EH (cell line): ENCODE data around the gene BSND.

Experiments
- DNase-seq: peaks from one replicate; pipeline ENCODE4 v3.0.0-alpha.2; 2015; ENCODE audit warnings: low read depth

Gene BSND

GRCh38 chr1:54975356-54976108, 23.2 kb upstream of the BSND start:
- DNase-seq = no peak

- no peak for DNase-seq
These were observed 22.0 kb upstream of the BSND start for GRCh38 chr1:54976747-54977146.

GRCh38 chr1:54977533-54978297, 21.0 kb upstream of the BSND start:
- peak; percentile 23 for DNase-seq

- DNase-seq = no peak
These were observed 20.0 kb upstream of the BSND start for GRCh38 chr1:54978528-54979326.

- peak; percentile 24 for DNase-seq
These were observed 19.3 kb upstream of the BSND start for GRCh38 chr1:54979327-54979891.

- no peak for DNase-seq
These were observed 18.6 kb upstream of the BSND start for GRCh38 chr1:54980046-54980527.

- no peak for DNase-seq
These were observed 18.0 kb upstream of the BSND start, which contains the start of gene TMEM61 for GRCh38 chr1:54980528-54981241. TMEM61 (plus strand) TSS chr1:54980628; CDS start chr1:54981066, 438 bp downstream.

- no peak for DNase-seq
These were observed 17.3 kb upstream of the BSND start for GRCh38 chr1:54981466-54981865.

GRCh38 chr1:54982739-54983138, 16.0 kb upstream of the BSND start:
- DNase-seq = no peak

- no peak for DNase-seq
These were observed 14.4 kb upstream of the BSND start for GRCh38 chr1:54984131-54984842.

- DNase-seq = no peak
These were observed 13.2 kb upstream of the BSND start for GRCh38 chr1:54985556-54985955.

- no peak for DNase-seq
These were observed 12.7 kb upstream of the BSND start for GRCh38 chr1:54986025-54986424.

GRCh38 chr1:54986533-54986932, 12.2 kb upstream of the BSND start:
- no peak for DNase-seq

GRCh38 chr1:54987427-54987826, 11.3 kb upstream of the BSND start:
- no peak for DNase-seq

GRCh38 chr1:54987919-54988705, 10.6 kb upstream of the BSND start:
- peak; percentile 81 for DNase-seq

- no peak for DNase-seq
These were observed 9.8 kb upstream of the BSND start for GRCh38 chr1:54988975-54989374.

GRCh38 chr1:54989473-54989872, 9.3 kb upstream of the BSND start:
- DNase-seq = no peak

GRCh38 chr1:54989968-54990810, 8.5 kb upstream of the BSND start:
- DNase-seq = no peak

GRCh38 chr1:54990916-54991315, 7.8 kb upstream of the BSND start:
- DNase-seq = no peak
